Fibroblast of mammary gland (primary cell): ENCODE data around the gene PRTN3.
A peak's percentile ranks its signal among the peaks of the same experiment; 100 is the strongest.

Experiments used
- DNase-seq: peaks from one replicate; pipeline ENCODE4 v3.0.0-alpha.2; 2010; ENCODE audit warnings: low read depth
- H3K4me3 ChIP-seq: 2 replicates; pipeline ENCODE4 v1.5.1; 2011; ENCODE audit warnings: low read depth, mild to moderate bottlenecking, low read length, moderate library complexity; ENCODE audit not compliant: control insufficient read depth
- TF ChIP-seq, protein P1 (sequence below): conservative IDR thresholded peaks from 2 replicates; pipeline ENCODE4 v1.5.1; 2011; ENCODE audit warnings: low read depth, low read length, inconsistent platforms; ENCODE audit not compliant: control insufficient read depth, insufficient read depth

Gene PRTN3

DNA sequence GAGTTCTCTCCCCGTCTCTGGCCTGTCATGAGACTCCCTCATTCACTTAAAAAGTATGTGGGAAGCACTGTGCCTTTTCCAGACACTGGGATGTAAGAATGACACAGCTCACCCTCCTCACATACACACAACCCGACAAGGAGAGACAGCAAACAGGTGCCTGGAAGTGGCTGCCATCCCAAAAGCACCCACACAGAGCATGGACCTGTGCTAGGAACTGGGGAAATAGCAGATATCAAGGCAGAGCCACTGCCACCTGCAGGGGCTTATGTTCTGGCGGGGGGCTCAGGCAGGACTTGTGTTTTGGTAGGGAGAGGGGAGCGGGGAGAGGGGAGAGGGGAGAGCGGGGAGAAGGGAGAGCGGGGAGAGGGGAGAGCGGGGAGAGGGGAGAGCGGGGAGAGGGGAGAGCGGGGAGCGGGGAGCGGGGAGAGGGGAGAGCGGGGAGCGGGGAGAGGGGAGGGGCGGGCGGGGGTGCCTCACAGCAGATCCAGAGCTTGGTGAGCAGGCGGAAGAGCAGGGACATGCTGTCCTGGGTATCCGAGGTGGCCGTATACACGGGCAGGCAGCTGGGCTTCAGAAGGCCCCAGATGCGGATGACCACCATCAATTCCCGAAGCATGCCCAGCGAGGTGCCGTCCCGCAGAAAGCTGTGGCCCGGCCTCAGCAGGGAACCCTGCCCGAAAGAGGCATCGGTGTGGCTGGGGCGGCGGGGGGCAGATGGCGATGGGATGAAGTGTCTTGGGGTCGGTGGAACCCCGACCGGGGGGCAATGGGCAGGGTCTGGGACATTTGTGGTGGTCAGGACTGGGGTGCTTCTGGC, 30.9 kb downstream of the PRTN3 start:
- TF ChIP-seq, protein P1, sequence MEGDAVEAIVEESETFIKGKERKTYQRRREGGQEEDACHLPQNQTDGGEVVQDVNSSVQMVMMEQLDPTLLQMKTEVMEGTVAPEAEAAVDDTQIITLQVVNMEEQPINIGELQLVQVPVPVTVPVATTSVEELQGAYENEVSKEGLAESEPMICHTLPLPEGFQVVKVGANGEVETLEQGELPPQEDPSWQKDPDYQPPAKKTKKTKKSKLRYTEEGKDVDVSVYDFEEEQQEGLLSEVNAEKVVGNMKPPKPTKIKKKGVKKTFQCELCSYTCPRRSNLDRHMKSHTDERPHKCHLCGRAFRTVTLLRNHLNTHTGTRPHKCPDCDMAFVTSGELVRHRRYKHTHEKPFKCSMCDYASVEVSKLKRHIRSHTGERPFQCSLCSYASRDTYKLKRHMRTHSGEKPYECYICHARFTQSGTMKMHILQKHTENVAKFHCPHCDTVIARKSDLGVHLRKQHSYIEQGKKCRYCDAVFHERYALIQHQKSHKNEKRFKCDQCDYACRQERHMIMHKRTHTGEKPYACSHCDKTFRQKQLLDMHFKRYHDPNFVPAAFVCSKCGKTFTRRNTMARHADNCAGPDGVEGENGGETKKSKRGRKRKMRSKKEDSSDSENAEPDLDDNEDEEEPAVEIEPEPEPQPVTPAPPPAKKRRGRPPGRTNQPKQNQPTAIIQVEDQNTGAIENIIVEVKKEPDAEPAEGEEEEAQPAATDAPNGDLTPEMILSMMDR, result no peak
- no peak overlapping the region for H3K4me3 ChIP-seq
- DNase-seq, result no peak

DNA sequence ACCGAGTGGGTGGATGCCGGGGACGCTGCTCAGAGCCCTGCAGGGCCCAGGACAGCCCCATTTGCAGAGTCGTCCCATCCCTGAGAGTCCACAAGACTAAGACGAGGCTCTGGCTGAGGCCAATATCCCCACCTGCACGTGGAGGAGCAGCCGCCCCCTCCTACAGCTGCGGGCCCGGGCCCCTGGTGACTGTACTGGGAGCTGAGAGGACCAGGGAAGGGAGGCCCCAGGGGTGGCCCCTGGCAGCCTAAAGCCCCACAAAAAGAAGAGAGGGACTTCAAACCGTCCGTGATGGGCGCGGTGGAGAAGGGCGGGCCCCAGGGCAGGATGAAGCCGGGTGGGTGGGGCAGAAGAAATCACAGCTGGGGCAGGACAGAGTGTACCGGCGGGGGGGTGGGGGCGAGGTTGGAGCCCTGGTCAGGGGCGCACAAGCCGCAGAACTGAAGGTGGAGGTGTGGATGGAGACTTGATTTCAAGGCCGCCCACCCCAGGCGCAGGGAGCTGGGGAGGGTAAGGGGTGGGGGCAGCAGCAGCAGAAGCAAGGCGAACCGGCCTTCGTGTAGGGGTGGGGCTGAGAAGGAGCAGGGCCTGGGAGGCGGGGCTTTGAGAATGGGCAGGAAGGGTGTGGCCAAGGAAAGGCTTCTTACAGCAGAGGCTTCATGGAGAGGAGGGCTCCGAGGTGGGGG, 31.6 kb downstream of the PRTN3 start:
- no peak overlapping the region for H3K4me3 ChIP-seq
- TF ChIP-seq, protein P1, result no peak
- DNase-seq, result peak; percentile 59

DNA sequence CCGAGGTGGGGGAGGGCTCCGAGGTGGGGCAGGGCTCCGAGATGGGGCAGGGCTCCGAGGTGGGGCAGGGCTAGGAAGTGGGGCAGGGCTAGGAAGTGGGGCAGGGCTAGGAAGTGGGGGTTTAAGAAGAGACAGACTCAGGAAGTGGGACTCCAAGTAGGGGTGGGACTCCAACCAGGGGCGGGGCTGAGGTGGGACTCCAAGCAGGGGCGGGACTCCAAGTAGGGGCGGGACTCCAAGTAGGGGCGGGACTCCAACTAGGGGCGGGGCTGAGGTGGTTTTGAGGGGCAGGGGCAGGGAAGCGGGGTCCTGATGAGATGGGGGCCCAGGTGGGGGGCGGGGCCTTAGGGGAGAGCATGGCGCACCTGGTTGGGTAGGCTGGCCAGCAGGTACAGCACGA, 32.3 kb downstream of the PRTN3 start:
- TF ChIP-seq, protein P1, result no peak
- H3K4me3 ChIP-seq, result no peak overlapping the region
- peak; percentile 65 for DNase-seq

DNA sequence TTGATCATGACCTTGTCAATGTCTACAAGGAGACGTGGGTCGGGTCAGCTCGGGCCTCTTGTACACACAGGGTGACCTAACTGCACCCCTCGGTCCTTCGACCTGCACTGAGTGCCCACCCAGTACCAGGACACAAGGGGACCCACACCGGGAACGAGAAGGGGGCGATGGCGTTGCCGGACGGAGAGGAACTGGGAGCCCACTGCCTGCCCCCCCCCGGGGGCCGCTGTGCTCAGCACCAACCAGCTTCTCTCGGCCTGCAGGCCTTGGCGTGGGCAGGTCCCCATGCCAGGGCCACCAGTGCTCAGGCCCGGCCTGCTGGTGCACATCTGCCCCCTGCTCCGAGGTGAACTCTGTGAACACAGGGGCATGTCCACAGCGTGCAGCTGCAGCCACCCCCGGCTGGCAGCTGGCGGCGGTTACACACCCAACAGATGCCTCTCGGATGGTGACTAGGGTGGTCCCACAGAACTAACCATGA, 32.8 kb downstream of the PRTN3 start:
- no peak overlapping the region for H3K4me3 ChIP-seq
- TF ChIP-seq, protein P1, result no peak
- DNase-seq, result no peak

DNA sequence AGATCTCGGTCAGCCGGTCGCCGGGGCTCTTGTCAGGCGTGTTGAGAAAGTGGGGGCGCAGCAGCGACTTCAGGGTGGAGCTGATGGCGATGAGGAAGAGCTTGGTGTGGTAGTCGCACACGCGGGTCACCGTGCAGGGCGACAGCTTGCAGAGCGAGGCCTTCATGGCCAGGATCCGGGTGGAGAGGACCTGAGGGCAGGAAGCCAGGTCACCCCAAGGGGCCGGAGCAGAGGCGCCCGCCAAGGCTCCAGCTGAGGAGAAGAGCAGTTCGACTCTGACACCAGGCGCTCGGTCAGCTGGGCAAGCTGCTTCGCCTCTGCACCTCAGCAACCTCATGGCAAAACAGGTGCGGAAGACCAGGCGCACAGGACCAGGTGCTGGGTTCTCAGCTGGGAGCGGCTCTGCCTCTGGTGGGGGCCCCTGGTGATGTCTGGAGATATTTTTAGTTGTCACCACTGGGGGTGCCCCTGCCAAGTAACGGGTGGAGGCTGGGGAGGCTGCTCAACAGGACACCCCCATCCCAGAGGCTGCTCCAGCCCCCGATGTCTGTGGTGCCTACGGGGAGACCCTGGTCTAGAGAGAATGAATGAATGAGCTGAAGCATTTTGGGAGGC, 34.6 kb downstream of the PRTN3 start:
- H3K4me3 ChIP-seq, result no peak overlapping the region
- no peak for DNase-seq
- TF ChIP-seq, protein P1, result no peak

DNA sequence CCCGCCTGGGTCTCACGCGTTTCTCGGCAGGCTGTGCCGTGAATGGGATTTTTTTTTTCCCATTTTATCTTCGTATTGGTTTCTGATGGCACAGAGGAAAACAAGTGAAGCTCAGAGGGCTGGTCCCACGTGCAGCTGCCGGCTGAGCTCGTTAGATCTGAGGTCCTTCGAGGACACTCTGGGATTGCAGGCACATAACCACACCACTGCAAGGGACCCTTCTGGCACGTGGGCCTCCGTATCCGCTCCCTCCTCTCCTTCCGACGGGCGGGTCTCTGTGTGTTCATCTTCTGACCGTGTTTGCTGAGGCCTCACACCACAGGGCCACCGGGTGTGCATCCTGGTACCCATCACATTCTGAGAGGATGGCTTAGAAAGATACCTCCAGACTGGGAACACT, 35.3 kb downstream of the PRTN3 start:
- TF ChIP-seq, protein P1, result no peak
- no peak for DNase-seq
- H3K4me3 ChIP-seq, result no peak overlapping the region
